A172 (cell line): ENCODE measurements around the gene CALN1. TPM values are rescaled to one million over a fixed set of nuclear protein-coding genes. Genes with fewer than 3 reads are reported as not detected.
"Not testable (repeated sequence)": the region's sequence is repeated elsewhere in the genome, so short reads cannot be mapped to it uniquely, and the experiment has no call there.

Experiments
- DNase-seq: peaks from one replicate; pipeline ENCODE4 v3.0.0-alpha.2; 2015; ENCODE audit warnings: low spot score
- total RNA-seq: library from RNA; depleted of rRNA; stranded (reverse); fragments of >200 nt; shearing (Covaris generic); gene quantifications from 2 replicates; pipeline ENCODE4 v1.2.3, GENCODE V29; 2014

Gene CALN1
- total RNA-seq, 1 experiment from 2014 or later: not detected

DNA sequence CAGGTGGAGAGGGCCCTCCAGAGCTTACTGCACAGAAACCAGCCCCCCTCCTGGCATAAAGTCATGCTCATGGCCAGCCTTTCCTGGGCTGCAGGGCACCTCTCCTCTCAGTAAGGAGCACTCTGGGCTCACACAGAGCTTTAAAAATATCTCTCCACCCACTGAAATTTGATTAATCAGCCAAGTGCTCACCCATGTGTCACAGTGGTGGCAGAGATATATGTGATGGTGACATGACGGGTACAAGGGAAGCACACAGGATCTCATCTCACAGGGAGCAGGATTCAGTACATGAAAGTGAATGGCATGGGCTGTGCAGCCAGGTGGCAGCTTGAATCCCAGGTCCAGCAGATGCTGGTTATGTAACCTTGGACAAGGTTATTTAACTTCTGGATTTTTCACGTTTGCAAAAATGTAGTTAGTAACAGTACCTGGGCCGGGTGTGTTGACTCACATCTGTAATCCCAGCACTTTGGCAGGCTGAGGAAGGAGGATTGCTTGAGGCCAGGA, 144.8 kb downstream of the CALN1 start:
- no peak for DNase-seq

DNA sequence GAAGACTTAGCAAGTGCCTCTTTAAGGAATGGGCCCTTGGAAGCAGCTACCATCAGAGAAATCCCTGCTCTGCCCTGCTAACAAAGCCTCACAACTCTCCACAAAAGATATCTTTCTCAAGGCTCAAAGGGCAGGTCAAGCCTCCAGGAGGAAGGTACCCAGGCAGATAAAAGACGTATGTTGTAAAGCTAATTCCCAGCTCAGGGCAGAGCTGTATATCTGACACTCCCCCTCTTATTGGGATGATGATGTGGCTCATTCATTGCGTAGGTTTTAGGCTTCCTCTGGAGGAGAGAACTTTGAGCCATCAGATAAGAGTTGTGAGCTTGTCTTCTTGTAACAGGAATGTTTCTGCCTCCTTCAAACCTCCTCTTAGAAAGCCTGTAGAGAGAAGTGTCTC, 145.4 kb downstream of the CALN1 start:
- DNase-seq: no peak

DNA sequence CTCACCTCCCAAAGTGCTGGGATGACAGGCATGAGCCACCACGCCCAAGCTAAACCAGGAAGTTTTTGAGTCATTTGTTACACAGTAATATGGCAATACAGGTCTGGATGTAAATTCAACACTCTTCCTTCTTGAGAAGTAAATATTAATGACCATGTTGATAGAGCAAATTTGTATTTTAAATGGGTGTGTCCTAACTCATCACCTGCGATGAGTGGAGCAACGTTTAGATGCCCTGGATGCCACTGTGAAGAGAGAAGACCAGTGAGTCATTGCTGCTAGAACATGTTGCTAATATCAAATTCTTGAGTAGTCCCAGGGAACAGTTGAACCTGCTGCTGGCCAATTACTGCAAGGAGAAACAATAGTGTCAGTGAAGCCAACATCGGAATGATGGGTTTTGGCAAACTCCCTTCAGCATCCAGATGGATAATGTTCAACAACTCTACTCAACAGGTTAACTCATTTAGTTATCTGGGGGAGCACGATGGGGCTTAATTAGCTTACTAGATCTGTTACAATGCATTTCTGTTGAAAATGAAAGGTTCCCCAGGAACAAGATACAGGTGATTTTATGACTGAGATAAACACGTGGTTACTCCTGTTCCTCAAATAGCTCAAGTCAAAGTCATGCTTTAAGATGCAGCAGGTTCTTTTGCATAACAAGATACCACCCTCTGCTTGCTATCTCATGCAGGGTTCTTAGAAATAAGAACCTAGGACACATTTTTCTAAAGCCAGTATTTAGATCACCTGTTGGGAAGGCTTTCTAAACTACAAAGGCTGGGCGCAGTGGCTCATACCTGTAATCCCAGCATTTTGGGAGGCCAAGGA, 146.8 kb downstream of the CALN1 start:
- DNase-seq: no peak

DNA sequence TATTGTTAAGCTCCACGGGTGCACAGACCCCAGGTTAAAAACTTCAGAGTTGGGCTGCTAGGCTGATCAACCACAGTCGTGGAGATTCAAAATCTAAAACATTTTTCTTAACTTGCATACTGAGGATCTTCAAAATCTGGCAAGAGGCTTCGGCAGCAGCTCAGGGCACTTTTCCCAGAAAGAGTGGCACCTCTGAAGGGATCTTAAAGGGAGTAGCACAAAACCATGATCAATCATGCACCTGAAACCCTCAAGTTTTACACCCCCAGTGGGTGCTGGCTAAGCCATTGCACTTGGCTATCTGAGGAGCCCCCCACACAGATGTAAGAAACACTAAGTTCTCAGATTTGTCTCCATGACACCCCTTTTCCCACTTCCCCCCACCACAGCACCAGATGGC, 151.7 kb downstream of the CALN1 start:
- DNase-seq: no peak

DNA sequence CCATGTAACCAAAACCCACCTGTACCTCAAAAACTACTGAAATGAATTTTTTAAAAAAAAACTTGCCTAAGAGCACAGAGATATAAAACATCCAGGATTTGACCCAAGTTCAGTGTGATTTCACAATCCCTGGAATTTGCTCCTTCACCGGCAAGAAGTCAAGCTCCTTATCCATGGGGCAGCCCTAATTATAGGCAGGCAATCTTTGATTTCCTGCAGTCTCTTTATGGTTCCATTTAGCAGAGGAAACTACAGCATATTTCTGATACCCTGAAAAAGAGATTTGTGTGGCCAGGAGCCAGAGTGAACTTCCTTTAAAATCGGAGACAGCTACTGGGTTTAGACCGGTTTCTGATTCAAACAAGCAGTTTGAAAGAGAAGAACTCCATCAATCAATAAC, 154.1 kb downstream of the CALN1 start:
- no peak for DNase-seq

DNA sequence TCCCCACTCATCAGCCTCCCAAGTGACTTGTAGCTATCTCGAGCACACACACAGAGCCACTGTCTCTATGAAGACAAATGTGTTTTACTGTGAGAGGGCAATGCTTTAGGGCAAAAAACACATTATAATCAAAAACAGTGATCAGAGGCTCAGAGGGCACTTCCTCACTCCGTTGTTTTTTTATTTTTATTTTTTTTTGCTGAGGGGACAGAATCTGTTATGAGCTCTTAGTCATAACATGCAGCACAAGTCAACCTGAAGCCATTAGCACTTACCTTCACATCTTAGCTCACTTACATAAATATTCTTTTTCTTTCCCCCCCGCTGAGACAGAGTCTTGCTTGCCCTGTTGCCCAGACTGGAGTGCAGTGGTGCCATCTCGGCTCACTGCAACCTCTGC, 157.7 kb downstream of the CALN1 start:
- no peak for DNase-seq

DNA sequence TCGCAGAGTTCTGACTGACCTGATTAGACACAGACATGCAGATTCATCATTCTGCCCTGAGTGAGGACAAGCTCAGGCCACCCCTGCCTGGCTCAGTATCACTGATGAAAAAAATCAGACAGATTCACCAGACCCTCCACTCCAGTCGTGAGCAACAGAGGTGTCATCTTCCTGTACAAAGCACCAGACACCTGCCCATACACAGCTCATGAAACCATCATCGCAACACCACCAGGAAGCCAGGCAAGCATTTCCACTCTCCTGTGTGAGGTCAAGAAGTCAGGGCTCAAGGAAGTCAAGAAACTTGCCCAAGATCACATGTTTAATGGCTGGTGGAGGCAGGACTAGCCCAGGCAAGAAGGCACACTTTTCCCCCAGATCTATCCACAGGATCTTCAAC, 163.0 kb downstream of the CALN1 start:
- DNase-seq: no peak

DNA sequence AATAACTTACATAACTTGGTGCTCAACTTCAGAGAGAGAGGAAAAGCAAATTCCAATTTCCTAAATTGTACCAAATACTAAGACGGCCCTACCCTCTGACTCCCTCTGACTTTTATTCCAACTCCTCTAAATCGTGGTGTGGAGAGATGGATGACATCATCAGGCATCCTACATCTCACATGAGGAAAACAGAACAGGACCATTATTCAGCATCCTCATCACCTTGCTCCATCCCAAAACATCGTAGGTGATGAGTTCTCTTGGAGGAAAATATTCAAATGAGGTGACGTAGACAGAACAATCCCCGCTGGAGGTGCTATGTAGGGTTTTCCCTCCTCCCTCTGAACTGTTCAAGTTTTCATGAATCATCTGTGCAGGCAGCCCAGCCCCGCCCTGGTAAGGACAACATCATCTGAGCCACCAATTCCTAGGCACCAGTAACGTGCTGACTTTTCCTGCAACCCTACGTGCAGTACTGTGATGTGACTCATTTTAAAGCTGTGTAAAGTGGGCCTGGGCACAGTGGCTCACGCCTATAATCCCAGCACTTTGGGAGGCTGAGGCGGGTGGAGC, 167.2 kb downstream of the CALN1 start:
- DNase-seq: no peak

DNA sequence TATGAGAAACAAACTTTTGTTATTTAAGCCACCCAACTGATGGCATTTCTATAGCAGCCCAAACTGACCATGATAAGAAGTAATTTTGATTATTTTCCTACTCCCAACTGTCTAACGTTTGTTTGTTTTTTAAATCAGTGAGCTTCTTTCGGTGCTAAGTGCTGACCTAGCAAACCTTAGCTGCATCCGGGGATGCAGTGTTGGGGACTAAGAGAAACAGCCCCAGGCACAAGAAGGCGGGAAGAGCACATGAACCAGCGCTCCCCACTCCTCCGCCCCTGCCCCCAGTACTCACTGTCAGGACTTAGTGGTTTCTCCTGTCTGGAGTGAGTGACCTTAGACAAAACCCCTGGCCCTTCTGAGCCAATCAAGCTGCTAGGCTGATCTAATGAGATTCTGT, 168.8 kb downstream of the CALN1 start:
- no peak for DNase-seq

DNA sequence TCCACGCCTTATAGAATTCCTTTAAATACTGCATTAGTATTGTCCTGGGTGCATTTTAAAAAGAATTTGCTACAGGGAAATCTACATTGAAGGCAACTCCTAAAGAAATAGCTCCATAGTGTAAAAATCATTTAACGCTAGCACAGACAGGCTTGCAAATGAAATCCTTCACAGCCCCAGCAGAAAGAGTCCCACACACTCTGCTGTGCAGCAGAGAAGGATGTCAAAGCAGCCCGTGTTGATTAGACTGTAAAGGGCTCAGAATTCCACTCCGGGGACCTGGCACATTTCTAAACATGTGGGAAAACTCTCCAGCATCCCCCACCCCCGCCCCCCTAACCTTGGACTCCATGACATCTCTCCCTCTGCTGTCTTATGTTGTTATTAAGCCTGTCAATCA, 176.8 kb downstream of the CALN1 start:
- DNase-seq: no peak

DNA sequence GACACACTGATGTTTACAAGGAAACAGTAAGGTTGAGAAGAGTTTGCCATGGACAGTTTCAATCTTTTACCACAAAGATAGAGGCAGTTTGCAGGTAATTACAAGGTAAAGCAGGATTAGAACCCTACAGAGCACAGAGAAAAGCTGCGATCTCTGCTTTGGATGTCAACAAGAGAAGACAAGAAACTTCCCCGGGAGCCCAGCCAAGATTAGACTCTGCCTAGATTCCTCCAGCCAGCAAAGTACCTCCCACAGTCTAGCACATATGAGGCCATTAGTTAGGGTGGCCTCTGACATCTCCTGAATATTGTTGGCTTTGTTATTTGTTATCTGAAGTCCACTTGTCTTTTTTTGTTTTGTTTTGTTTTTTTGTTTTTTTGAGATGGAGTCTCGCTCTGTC, 178.1 kb downstream of the CALN1 start:
- DNase-seq: no peak

DNA sequence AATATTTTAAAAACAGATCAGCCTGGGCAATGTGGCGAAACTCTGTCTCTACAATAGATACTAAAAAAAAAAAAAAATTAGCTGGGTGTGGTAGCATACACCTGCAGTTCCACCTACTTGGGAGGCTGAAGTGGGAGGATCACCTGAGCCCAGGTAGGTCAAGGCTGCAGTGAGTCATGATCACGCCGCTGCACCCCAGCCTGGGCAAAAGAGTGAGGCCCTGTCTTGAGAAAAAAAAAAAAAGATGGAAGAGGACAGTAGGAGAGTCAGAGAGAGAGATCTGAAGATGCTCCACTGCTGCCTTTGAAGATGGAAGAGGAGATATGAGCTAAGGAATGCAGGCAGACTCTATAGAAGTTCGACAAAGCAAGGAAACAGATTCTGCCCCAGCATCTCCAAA, 181.9 kb downstream of the CALN1 start:
- no peak for DNase-seq

DNA sequence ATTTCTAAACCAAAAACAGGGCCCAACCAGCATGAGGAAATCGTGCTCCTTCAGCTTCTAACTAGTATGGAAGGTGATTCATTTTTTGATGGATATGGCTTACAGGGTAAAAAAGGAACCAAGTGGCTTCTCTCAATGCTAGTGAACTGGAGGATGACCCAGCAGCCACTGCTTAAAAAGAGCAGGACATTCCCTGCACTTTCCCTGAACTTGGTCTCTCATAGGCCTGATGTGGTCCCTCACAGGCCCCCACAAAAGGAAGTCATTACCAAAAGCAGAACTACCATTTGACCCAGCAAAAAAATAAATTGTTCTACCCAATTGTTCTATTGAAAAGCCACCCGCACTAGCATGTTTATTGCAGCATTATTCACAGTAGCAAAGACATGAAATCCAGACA, 188.8 kb downstream of the CALN1 start:
- no peak for DNase-seq

DNA sequence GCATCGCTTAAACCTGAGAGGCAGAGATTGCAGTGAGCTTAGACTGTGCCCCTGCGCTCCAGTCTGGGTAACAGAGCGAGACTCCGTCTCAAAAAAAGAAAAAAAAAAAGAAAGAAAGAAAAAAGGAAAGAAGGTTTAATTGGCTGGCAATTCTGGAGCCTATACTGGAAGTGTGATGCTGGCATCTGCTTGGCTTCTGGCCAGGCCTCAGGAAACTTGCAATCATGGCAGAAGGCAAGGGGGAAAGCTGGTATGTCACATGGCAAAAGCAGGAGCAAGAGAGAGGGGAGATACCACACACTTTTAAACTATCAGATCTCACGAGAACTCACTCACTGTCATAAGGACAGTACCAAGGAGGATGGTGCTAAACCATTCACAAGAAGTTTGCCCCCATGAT, 190.0 kb downstream of the CALN1 start:
- DNase-seq: no peak

DNA sequence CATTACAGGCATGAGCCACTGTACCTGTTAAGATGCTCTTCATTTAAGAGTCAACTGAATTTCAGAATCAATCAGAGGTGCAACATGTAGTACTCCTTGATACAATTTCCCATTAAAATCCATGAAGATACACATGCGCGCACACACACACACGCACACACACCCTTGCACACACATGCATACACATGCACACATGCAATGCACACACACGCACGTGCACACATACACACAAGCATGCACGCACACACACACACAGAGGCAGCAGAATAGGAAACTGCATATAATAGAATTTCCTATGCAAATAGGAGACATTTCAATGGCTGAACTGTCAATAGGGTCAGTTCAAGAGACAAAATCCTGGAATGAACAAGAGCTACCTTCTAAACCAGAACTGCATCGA, 192.6 kb downstream of the CALN1 start:
- DNase-seq: no peak

DNA sequence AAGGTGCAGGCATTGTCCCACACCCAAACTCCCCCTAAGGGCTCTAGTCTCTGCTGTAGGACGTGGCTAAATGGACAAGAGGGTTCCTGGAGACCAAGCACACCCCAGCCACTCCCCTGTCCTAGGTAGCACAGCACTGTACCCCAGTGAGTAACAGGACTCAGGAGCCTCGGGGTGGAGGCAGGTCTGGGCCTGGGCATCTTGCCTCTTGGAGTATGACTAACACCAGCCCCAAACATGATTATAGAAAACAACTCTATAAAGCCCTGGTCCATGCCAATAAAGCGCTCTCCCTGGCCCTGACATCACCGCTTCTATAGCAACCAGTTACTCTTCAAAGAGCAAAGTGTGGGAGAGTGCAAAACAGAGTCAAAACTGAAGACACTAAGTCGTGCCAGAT, 195.0 kb downstream of the CALN1 start:
- DNase-seq: no peak

DNA sequence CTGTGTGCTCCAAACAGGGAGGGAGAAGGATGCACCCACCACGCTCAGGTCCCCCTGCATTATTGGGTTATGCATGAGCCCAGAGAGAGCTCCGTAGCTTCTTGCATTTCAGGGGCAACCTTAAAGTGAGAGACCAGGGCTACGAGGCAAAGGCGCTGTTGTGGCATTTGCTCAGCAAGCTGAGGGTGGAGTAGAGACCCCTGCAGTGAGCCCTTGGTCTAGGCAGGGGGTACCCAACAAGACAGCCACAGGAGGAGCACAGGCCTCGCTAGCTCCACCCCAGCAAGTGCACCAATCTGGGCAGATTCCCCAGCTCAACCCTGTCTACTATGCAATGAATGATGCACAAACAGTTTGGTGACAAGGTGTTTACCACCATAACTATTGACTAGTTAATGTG, 198.4 kb downstream of the CALN1 start:
- no peak for DNase-seq

DNA sequence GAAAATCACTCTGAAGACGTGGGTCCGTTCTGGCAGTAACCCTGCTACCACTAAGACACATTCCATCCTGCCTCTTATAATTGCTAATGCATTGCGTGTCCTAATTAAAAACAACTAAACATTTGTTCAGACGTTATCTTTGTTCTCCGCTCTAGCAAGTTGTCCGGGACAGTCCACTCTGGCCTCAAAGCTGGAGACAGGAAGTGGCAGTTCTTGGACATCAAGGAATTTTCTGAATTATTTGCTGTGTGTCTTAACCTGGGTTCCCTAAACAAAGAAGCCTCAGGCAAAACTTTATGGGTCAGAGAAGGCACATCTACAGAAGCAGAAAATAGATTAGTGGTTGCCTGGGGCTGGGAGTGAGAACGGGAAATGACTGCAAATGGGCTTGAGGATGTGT, 199.1 kb downstream of the CALN1 start:
- no peak for DNase-seq

DNA sequence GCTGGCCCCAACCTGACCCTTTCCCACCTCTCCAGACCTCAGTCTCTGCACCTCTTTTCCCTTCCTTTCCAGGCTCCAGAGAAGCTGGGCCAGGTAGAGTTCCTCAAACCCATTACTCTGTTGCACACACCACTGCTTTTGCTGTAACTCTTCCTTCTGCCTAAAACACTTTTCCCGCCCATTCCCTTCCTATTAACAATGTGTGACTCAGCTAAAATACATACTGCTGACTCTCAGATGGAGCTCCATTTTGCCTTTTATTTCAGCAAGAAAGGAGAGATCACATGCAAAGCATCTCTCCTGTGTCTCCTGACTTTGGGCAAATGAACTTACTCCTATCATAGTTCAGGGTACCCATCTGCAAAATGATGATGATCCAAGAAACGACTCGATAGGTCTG, 201.0 kb downstream of the CALN1 start:
- no peak for DNase-seq

DNA sequence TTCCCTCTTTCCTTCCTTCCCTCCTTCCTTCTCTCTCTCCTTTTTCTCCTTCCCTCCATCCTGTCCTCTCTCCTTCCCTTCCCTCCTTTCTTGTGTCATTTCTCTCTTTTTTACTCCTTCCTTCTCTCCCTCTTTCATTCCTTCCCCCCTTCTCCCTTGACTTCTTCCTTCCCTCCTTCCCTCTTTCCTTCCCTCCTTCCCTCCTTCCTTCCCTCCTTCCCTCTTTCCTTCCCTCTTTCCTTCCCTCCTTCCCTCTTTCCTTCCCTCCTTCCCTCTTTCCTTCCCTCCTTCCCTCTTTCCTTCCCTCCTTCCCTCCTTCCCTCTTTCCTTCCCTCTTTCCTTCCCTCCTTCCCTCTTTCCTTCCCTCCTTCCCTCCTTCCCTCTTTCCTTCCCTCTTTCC, 203.1 kb downstream of the CALN1 start:
- DNase-seq: not testable (repeated sequence)

DNA sequence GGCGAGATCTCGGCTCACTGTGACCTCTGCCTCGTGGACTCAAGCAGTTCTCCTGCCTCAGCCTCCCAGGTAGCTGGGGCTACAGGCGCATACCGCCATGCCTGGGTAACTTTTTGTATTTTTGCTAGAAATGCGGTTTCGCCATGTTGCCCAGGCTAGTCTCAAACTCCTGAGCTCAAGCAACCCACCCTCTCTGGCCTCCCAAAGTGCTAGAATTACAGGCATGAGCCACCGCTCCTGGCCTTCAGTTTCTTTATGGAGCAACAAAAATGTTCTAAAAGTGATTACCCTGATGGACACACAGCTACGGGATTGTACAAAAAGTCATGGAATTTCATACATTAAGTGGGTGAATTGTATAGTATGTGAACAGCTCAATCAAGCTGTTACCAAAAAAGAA, 216.0 kb downstream of the CALN1 start:
- DNase-seq: no peak

DNA sequence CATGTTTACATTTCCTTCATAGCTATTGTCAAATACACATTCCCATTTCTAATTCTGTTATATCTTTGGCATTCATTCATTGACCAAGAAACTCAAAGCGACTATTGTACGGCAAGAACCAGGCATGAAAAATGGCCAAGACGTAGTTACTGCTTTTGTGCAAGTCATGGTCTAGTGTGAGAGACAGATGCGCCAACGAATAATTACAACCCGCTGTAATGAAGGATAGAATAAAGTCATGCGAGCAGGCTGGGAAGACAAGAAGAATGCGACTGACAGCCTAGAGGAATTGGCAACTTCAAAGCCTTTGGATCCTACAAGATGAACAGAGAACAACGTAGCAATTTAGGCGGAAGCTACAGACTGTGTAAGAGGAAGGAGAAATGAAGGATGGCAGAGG, 221.2 kb downstream of the CALN1 start:
- no peak for DNase-seq

DNA sequence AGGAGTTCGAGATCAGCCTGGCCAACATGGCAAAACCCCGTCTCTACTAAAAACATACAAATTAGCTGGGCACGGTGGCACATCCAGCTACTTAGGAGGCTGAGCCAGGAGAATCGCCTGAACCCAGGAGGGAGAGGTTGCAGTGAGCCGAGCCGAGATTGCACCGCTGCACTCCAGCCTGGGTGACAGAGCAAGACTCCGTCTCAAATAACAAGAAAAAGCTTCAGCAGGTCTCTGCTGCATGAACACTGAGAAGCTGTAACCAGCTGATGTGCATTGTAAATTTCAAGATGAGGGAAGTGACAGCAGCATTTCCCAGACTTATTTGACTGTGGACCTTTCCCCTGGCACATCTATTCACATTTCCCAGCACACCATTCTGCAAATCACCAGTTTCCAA, 222.0 kb downstream of the CALN1 start:
- no peak for DNase-seq

DNA sequence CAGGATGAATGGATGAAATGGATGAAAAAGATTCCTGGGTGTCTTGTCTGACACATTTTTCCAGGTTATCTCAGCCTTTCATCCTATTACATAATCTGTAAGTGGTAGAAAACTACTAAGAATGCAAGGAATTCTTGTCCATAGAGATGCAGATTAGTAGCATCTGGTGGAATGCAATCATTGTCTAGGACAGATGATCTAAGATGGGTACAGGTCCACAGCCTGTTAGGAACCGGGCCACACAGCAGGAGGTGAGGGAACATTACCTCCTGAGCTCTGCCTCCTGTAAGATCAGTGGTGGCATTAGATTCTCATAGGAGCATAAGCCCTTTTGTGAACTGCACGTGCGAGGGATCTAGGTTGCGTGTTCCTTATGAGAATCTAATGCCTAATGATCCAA, 225.0 kb downstream of the CALN1 start:
- no peak for DNase-seq
